GM12878 (cell line): Measurements from ENCODE around the gene CNOT11.

Experiments
- CHD1 ChIP-seq: IDR thresholded peaks from 2 replicates; pipeline ENCODE4 v1.6.1; 2012; ENCODE audit warnings: low read depth, low read length, improper control_type of control experiment
- CREB1 ChIP-seq: IDR thresholded peaks from 2 replicates; pipeline ENCODE4 v1.6.1; 2012; ENCODE audit warnings: low read depth, mild to moderate bottlenecking, inconsistent platforms
- CTCF ChIP-seq, 3 experiments: IDR thresholded peaks in 2 of 3; conservative IDR thresholded peaks in 1 of 3; 2 replicates each; pipeline ENCODE4 v1.5.1; 2011; ENCODE audit warnings: low read depth in 3 of 3, low read length in 3 of 3, mild to moderate bottlenecking in 3 of 3, control low read depth in 2 of 3, moderate library complexity in 2 of 3, inconsistent platforms in 1 of 3, mixed read lengths in 1 of 3; ENCODE audit not compliant: control insufficient read depth in 2 of 3, insufficient read depth in 1 of 3; ENCODE audit errors: extremely low read depth in 1 of 3
- EP300 ChIP-seq, 2 experiments: fragments of 150-350 bp in 1 of 2; IDR thresholded peaks; 2 replicates each; pipeline ENCODE4 v1.6.1; 2011 to 2012; ENCODE audit warnings: low read depth in 2 of 2, low read length in 2 of 2, borderline replicate concordance in 1 of 2, improper control_type of control experiment in 1 of 2, inconsistent platforms in 1 of 2; ENCODE audit not compliant: control insufficient read depth in 1 of 2
- KDM1A ChIP-seq: fragments of 200-600 bp; sonication (generic); IDR thresholded peaks from 2 replicates; pipeline ENCODE4 v1.6.1; 2016; ENCODE audit warnings: borderline replicate concordance
- POLR2AphosphoS5 ChIP-seq: IDR thresholded peaks from 2 replicates; pipeline ENCODE4 v1.6.1; 2011; ENCODE audit warnings: mild to moderate bottlenecking, low read length, inconsistent platforms
- SIN3A ChIP-seq: IDR thresholded peaks from 2 replicates; pipeline ENCODE4 v1.6.1; 2012; ENCODE audit warnings: low read depth, low read length, improper control_type of control experiment
- USF1 ChIP-seq: IDR thresholded peaks from 2 replicates; pipeline ENCODE4 v1.6.1; 2011; ENCODE audit warnings: borderline replicate concordance, low read depth, mild to moderate bottlenecking, moderate library complexity, mixed read lengths, low read length; ENCODE audit not compliant: insufficient read depth; ENCODE audit errors: extremely low read length
- ZBTB33 ChIP-seq: fragments of 450-650 bp; IDR thresholded peaks from 2 replicates; pipeline ENCODE4 v1.6.1; 2017; ENCODE audit warnings: mild to moderate bottlenecking
- ZNF622 ChIP-seq: fragments of 450-650 bp; IDR thresholded peaks from 2 replicates; pipeline ENCODE4 v1.6.1; 2017; ENCODE audit warnings: mild to moderate bottlenecking, inconsistent platforms
- ZZZ3 ChIP-seq: IDR thresholded peaks from 2 replicates; pipeline ENCODE4 v1.6.1; 2011; ENCODE audit warnings: low read depth; ENCODE audit not compliant: control insufficient read depth, insufficient read length

GRCh38 chr2:101253013-101253702 lies 472 bp downstream of the CNOT11 start:
- TF ChIP-seq USF1: no peak
- TF ChIP-seq CREB1: no peak
- no peak for TF ChIP-seq CHD1
- peak; percentile 63; the same call in 1 of the 2 replicates for TF ChIP-seq POLR2AphosphoS5
- no peak for TF ChIP-seq ZNF622
- TF ChIP-seq ZBTB33: no peak
- no peak for TF ChIP-seq ZZZ3
- 0 out of 2 replicates have a peak, but pooled peaks have one; percentile 62 for TF ChIP-seq SIN3A
- no peak for TF ChIP-seq CTCF (IDR thresholded peaks at IDR 0.05 in 2 of 3, conservative IDR thresholded peaks at IDR 0.05 in 1 of 3; ENCODE audit: control insufficient read depth in 2 of 3, extremely low read depth in 1 of 3, insufficient read depth in 1 of 3, low read depth in 3 of 3, low read length in 3 of 3)
- TF ChIP-seq KDM1A: no peak
- no peak for TF ChIP-seq EP300 (IDR thresholded peaks at IDR 0.05; ENCODE audit: borderline replicate concordance in 1 of 2, control insufficient read depth in 1 of 2, low read depth in 2 of 2, low read length in 2 of 2)
